K562 (cell line): ENCODE results near the gene ZNF286A. TPM values are rescaled to one million over a fixed set of nuclear protein-coding genes. Genes with fewer than 3 reads are reported as not detected.

ENCODE experiments used
- ATAC-seq: fragments of 200-7000 bp; cut with Tn5 transposase; 3 replicates; pipeline ENCODE4 v1.9.1; 2020; ENCODE audit warnings: moderate library complexity
- BruUV-seq: library from RNA; stranded (reverse); fragments of 400-500 nt; replicated peaks from 2 replicates; lab custom pipeline; 2021; lab: Mats Ljungman, UMichigan
- CTCF ChIA-PET: fragments of 300-600 bp; formaldehyde crosslinking; extraction: SDS; loops from one replicate; lab custom pipeline; 2021; ENCODE audit warnings: low intra/inter-chr PET ratio; lab: Yijun Ruan, JAX
- POLR2A ChIA-PET: fragments of 300-600, 350-650 bp; sonication (Branson Sonifier 250); formaldehyde crosslinking; extraction: SDS; loops from one replicate; lab custom pipeline; 2021; ENCODE audit warnings: antibody characterized with exemption, inconsistent platforms; lab: Yijun Ruan, JAX
- DNase-seq, 4 experiments: peaks; one replicate each; pipeline versions ENCODE4 v3.0.0 to v3.0.0-alpha.2; 2011 to 2018; ENCODE audit warnings: low spot score in 3 of 4, mixed read lengths in 3 of 4; ENCODE audit errors: extremely low read depth in 1 of 4
- FAIRE-seq: peaks from 2 replicates; lab custom pipeline; 2011; peaks lifted over from hg19 to GRCh38; lab: Jason Lieb, UNC
- H2AFZ ChIP-seq: 2 replicates; pipeline ENCODE4 v1.6.0; 2011; ENCODE audit warnings: low read depth, low read length, control low read depth, inconsistent platforms
- H3K27ac ChIP-seq: fragments of 200-600 bp; 3 replicates; pipeline ENCODE4 v1.8.0; 2011; ENCODE audit warnings: low read depth, mild to moderate bottlenecking, control low read depth, inconsistent platforms, low read length, moderate library complexity, mixed read lengths; ENCODE audit errors: extremely low read depth
- H3K27me3 ChIP-seq, 2 experiments: fragments of 300-600 bp in 1 of 2; 2 replicates in 1 of 2; 3 replicates in 1 of 2; pipeline versions ENCODE4 v1.6.0 to v1.8.0; 2011; ENCODE audit warnings: inconsistent platforms in 2 of 2, low read length in 2 of 2, mild to moderate bottlenecking in 1 of 2, mixed read lengths in 1 of 2, moderate library complexity in 1 of 2; ENCODE audit not compliant: control insufficient read depth in 2 of 2, insufficient read depth in 2 of 2
- H3K36me3 ChIP-seq: fragments of 300-600 bp; 3 replicates; pipeline ENCODE4 v1.8.0; 2011; ENCODE audit warnings: mild to moderate bottlenecking, low read length, inconsistent platforms; ENCODE audit not compliant: control insufficient read depth, insufficient read depth
- H3K4me1 ChIP-seq, 2 experiments: fragments of 200-600 bp in 1 of 2; replicated peaks in 1 of 2; 2 replicates in 1 of 2; 3 replicates in 1 of 2; pipeline versions ENCODE4 v1.5.1 to v1.8.0; 2011; ENCODE audit warnings: inconsistent platforms in 2 of 2, low read length in 2 of 2, mild to moderate bottlenecking in 1 of 2, mixed read lengths in 1 of 2, moderate library complexity in 1 of 2; ENCODE audit not compliant: control insufficient read depth in 2 of 2, insufficient read depth in 2 of 2
- H3K4me2 ChIP-seq: 2 replicates; pipeline ENCODE4 v1.6.1; 2011; ENCODE audit warnings: low read length, control low read depth, inconsistent platforms, mixed read lengths; ENCODE audit not compliant: insufficient read depth
- H3K4me3 ChIP-seq: fragments of 200-600 bp; sonication (generic), shearing (Covaris generic); 2 replicates; pipeline ENCODE4 v1.5.1; 2016; ENCODE audit warnings: control low read depth, inconsistent platforms
- H3K79me2 ChIP-seq: fragments of 200-600 bp; 3 replicates; pipeline ENCODE4 v1.8.0; 2011; ENCODE audit warnings: low read length, inconsistent platforms; ENCODE audit not compliant: control insufficient read depth, insufficient read depth
- H3K9ac ChIP-seq, 2 experiments: 2 replicates each; pipeline versions ENCODE4 v1.6.0 to v1.6.1; 2011; ENCODE audit warnings: low read depth in 2 of 2, low read length in 2 of 2, control low read depth in 1 of 2, inconsistent platforms in 1 of 2, mild to moderate bottlenecking in 1 of 2, mixed read lengths in 1 of 2; ENCODE audit not compliant: insufficient read depth in 1 of 2
- H3K9me1 ChIP-seq: one replicate; pipeline ENCODE4 v1.6.0; 2011; ENCODE audit warnings: inconsistent platforms, mild to moderate bottlenecking, low read length, moderate library complexity; ENCODE audit not compliant: control insufficient read depth, insufficient read depth
- H3K9me3 ChIP-seq: replicated peaks from 2 replicates; pipeline ENCODE4 v1.5.1; 2011; ENCODE audit warnings: low read depth, low read length, inconsistent platforms; ENCODE audit not compliant: control insufficient read depth, insufficient read depth
- H4K20me1 ChIP-seq: replicated peaks from 2 replicates; pipeline ENCODE4 v1.6.1; 2011; ENCODE audit warnings: low read length, inconsistent platforms, mixed read lengths; ENCODE audit not compliant: control insufficient read depth, insufficient read depth
- BCLAF1 ChIP-seq, 2 experiments: fragments of 450-650 bp in 1 of 2; IDR thresholded peaks; 2 replicates each; pipeline ENCODE4 v1.6.1; 2011 to 2017; ENCODE audit warnings: low read depth in 2 of 2, antibody characterized with exemption in 1 of 2, borderline replicate concordance in 1 of 2, low read length in 1 of 2, mild to moderate bottlenecking in 1 of 2, mixed read lengths in 1 of 2; ENCODE audit not compliant: control insufficient read depth in 1 of 2
- NBN ChIP-seq: fragments of 450-650 bp; IDR thresholded peaks from 2 replicates; pipeline ENCODE4 v1.6.1; 2016; ENCODE audit warnings: low read depth, mild to moderate bottlenecking
- PML ChIP-seq: IDR thresholded peaks from 2 replicates; pipeline ENCODE4 v1.6.1; 2012; ENCODE audit warnings: low read length, inconsistent platforms
- SIX5 ChIP-seq, 2 experiments: IDR thresholded peaks; 2 replicates each; pipeline ENCODE4 v1.6.1; 2011; ENCODE audit warnings: low read length in 2 of 2, borderline replicate concordance in 1 of 2, low read depth in 1 of 2, mild to moderate bottlenecking in 1 of 2, moderate library complexity in 1 of 2; ENCODE audit not compliant: insufficient read depth in 1 of 2
- SMC3 ChIP-seq: conservative IDR thresholded peaks from 2 replicates; pipeline ENCODE4 v1.6.1; 2011; ENCODE audit warnings: low read depth, low read length, improper control_type of control experiment; ENCODE audit not compliant: insufficient read depth
- SREBF2 ChIP-seq: sonication (generic); formaldehyde crosslinking; IDR thresholded peaks from 2 replicates; pipeline ENCODE4 v1.4.0; 2020; ENCODE audit warnings: mild to moderate bottlenecking, missing genetic modification reagents
- YY1 ChIP-seq, 3 experiments: IDR thresholded peaks; 2 replicates each; pipeline ENCODE4 v1.6.1; 2011; ENCODE audit warnings: low read length in 2 of 3, mild to moderate bottlenecking in 2 of 3, moderate library complexity in 2 of 3, borderline replicate concordance in 1 of 3, control low read depth in 1 of 3, low read depth in 1 of 3; ENCODE audit not compliant: insufficient read depth in 3 of 3, insufficient replicate concordance in 2 of 3, control insufficient read depth in 1 of 3, insufficient read length in 1 of 3; ENCODE audit errors: extremely low read depth in 1 of 3
- ZNF12 ChIP-seq: sonication (generic); formaldehyde crosslinking; IDR thresholded peaks from 2 replicates; pipeline ENCODE4 v1.4.0; 2020; ENCODE audit warnings: mild to moderate bottlenecking, missing genetic modification reagents
- ZNF23 ChIP-seq: fragments of 250-450 bp; sonication (Bioruptor Pico); IDR thresholded peaks from 2 replicates; pipeline ENCODE4 v1.4.0; 2020; ENCODE audit warnings: mild to moderate bottlenecking
- ZNF263 ChIP-seq: sonication (generic); formaldehyde crosslinking; IDR thresholded peaks from 2 replicates; pipeline ENCODE4 v1.8.0; 2022; ENCODE audit warnings: mild to moderate bottlenecking, missing genetic modification reagents, borderline replicate concordance
- ZNF280A ChIP-seq: fragments of 450-650 bp; IDR thresholded peaks from 2 replicates; pipeline ENCODE4 v1.6.1; 2018; ENCODE audit warnings: mild to moderate bottlenecking, low read depth; ENCODE audit not compliant: partially characterized antibody
- ZNF282 ChIP-seq: sonication (generic); formaldehyde crosslinking; IDR thresholded peaks from 2 replicates; pipeline ENCODE4 v1.8.1; 2023; ENCODE audit warnings: missing genetic modification reagents
- WGBS: fragments of 100-300 bp; shearing (Covaris generic); methylation state at CpG from one replicate; pipeline ENCODE4 v1.1.6; 2016; ENCODE audit warnings: low coverage, mixed read lengths; ENCODE audit not compliant: insufficient coverage; ENCODE audit errors: missing lambda C conversion rate; 5-methylcytosine and 5-hydroxymethylcytosine counted together
- in situ Hi-C: fragments of 300-500 bp; cut with MboI; formaldehyde crosslinking; loops from 4 replicates; pipeline ENCODE4 v1.15.0; 2018; ENCODE audit warnings: inconsistent platforms, mixed read lengths
- intact Hi-C: fragments of 100-400 bp; cut with micrococcal nuclease; formaldehyde crosslinking; loops from 2 replicates; pipeline ENCODE4 v1.14.2; 2022
- polyA plus RNA-seq, 8 experiments: library from polyadenylated mRNA; depleted of rRNA in 4 of 8; stranded (reverse) in 5 of 8; unstranded in 3 of 8; fragments of >200 nt; fragmentation: Nextera tagmentation in 2 of 8; fragmentation: Illumina TruSeq in 1 of 8; extraction: Ambion mirVana in 2 of 8; extraction: Trizol in 1 of 8; gene quantifications; 2 replicates each; pipeline versions ENCODE4 v1.2.1 to v1.2.3, GENCODE V29; 2011 to 2014; ENCODE audit warnings: inconsistent platforms in 1 of 8, missing spikeins in 1 of 8
- total RNA-seq, 7 experiments: library from RNA; depleted of rRNA in 6 of 7; stranded (reverse); fragments of >200 nt in 6 of 7; fragmentation: Illumina TruSeq in 2 of 7; extraction: Trizol in 2 of 7; gene quantifications; 2 replicates each; pipeline versions ENCODE4 v1.2.1 to v1.2.3, GENCODE V29; 2011 to 2021; ENCODE audit warnings: low replicate concordance in 1 of 7

ZNF286A gene
- total and polyA plus RNA-seq, 9 of the 15 experiments (the other 6 are each of a cell fraction or from before 2014, with no cell fraction given) = 9.0 to 23.1 (median 16.6) TPM

- no peak for TF ChIP-seq ZNF263 (CRISPR knock-in tag)
- no peak for TF ChIP-seq BCLAF1 (IDR thresholded peaks at IDR 0.05; ENCODE audit: borderline replicate concordance in 1 of 2, control insufficient read depth in 1 of 2, low read depth in 2 of 2, low read length in 1 of 2)
- TF ChIP-seq YY1 (IDR thresholded peaks at IDR 0.05; ENCODE audit: borderline replicate concordance in 1 of 3, control insufficient read depth in 1 of 3, extremely low read depth in 1 of 3, insufficient read depth in 3 of 3, insufficient read length in 1 of 3, insufficient replicate concordance in 2 of 3, low read depth in 1 of 3, low read length in 2 of 3) = no peak
- TF ChIP-seq ZNF12 (CRISPR knock-in tag) = no peak
- no peak for TF ChIP-seq ZNF23
- TF ChIP-seq, all 486 proteins: peak for 0
Measured at GRCh38 chr17:15742921-15743320, 43.4 kb downstream of the ZNF286A start (continued).

GRCh38 chr17:15744074-15744676 is 44.6 kb downstream of the ZNF286A start:
- POLR2A ChIA-PET = no interaction called here
- H3K4me1 ChIP-seq = peaks cover 0 to 3% of the 10 kb centered on the region in 2 experiments; a peak in 1 of 5 replicates
- H3K9me1 ChIP-seq = no peaks in the 10 kb centered on the region
- H4K20me1 ChIP-seq = no peaks in the 10 kb centered on the region
- BruUV-seq = no TSS peak
- H3K27ac ChIP-seq = no peak overlapping the region
- no peaks in the 10 kb centered on the region for H3K9me3 ChIP-seq
- no peak for FAIRE-seq
- peak overlapping the region; percentile 40; the same call in 1 of the 2 replicates for H2AFZ ChIP-seq
- no peaks in the 10 kb centered on the region for H3K36me3 ChIP-seq
- H3K27me3 ChIP-seq = 0 out of 5 replicates have a peak, but pooled peaks cover 0 to 5% of the 10 kb centered on the region in 2 experiments
- WGBS = 20% methylated on average over 6 of the region's 7 CpGs
- intact Hi-C loops (no loop called here), in situ Hi-C loops (no loop called here)
- ATAC-seq = no peak
- no peaks in the 10 kb centered on the region for H3K79me2 ChIP-seq
- DNase-seq = no peak
- CTCF ChIA-PET = no interaction called here
- no peak overlapping the region for H3K4me3 ChIP-seq
- no peak overlapping the region for H3K4me2 ChIP-seq
- H3K9ac ChIP-seq = no peak overlapping the region
- TF ChIP-seq PML (no peak), SMC3 (no peak), SREBF2 (CRISPR knock-in tag) (no peak), ZNF280A (no peak), NBN (no peak), SIX5 (IDR thresholded peaks at IDR 0.05; ENCODE audit: borderline replicate concordance in 1 of 2, insufficient read depth in 1 of 2, low read depth in 1 of 2, low read length in 2 of 2) (no peak), ZNF282 (no peak)
